DND-41 (cell line): ENCODE results near the gene IRGC.

Source experiments
- EZH2 ChIP-seq: IDR thresholded peaks from 3 replicates; pipeline ENCODE4 v1.6.1; 2012; ENCODE audit warnings: borderline replicate concordance, low read depth, mild to moderate bottlenecking, moderate library complexity, low read length, inconsistent platforms; ENCODE audit not compliant: severe bottlenecking
- TF ChIP-seq, protein P1 (sequence below): IDR thresholded peaks from 2 replicates; pipeline ENCODE4 v1.5.1; 2012; ENCODE audit warnings: borderline replicate concordance, low read length, moderate library complexity, mild to moderate bottlenecking; ENCODE audit not compliant: poor library complexity, severe bottlenecking; ENCODE audit errors: extremely low read depth

DNA sequence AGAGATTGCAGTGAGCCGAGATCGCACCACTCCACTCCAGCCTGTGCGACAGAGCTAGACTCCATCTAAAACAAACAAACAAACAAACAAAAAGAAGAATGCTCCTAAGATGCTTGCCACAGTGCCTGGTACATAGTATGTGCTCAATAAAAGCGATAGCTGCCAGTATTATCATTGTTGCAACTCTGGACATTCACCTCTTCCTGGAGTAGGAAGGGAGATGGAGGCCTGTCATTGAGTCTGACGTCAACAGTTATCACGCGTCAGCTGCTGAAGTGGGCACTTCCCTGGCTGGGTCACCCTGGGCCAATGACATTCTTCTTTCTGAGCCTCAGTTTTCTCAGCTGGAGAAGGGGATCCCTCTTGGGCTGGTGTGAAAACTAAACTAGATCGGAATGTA, 41.7 kb upstream of the IRGC start:
- TF ChIP-seq, protein P1, sequence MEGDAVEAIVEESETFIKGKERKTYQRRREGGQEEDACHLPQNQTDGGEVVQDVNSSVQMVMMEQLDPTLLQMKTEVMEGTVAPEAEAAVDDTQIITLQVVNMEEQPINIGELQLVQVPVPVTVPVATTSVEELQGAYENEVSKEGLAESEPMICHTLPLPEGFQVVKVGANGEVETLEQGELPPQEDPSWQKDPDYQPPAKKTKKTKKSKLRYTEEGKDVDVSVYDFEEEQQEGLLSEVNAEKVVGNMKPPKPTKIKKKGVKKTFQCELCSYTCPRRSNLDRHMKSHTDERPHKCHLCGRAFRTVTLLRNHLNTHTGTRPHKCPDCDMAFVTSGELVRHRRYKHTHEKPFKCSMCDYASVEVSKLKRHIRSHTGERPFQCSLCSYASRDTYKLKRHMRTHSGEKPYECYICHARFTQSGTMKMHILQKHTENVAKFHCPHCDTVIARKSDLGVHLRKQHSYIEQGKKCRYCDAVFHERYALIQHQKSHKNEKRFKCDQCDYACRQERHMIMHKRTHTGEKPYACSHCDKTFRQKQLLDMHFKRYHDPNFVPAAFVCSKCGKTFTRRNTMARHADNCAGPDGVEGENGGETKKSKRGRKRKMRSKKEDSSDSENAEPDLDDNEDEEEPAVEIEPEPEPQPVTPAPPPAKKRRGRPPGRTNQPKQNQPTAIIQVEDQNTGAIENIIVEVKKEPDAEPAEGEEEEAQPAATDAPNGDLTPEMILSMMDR: no peak
- no peak for TF ChIP-seq EZH2
